Measurements from ENCODE around the gene MRPL16. TPM values are rescaled to one million over a fixed set of nuclear protein-coding genes. Genes with fewer than 3 reads are reported as not detected.

MRPL16 gene
- total RNA-seq (2022) (61.6 and 66.0 TPM in 2 replicates), Bru-seq, nascent RNA (percentile 89 among the genes with signal in this experiment), BruChase-seq, experiment 1, labeled RNA remaining after a 2-hour chase (percentile 81 among the genes with signal in this experiment), BruChase-seq, experiment 2, labeled RNA remaining after a 6-hour chase (percentile 91 among the genes with signal in this experiment)
- long read RNA-seq, transcript MRPL16-201 (4 exons, 1,182 nt), result major isoform, 148 of 164 reads
- long read RNA-seq, partial matches to known transcripts, result 3 of 164 reads
- long read RNA-seq, other reads (novel, unspliced or antisense), result 9 of 164 reads

GRCh38 chr11:59810189-59810910 lies at the start of gene MRPL16:
TSS of gene MRPL16 (minus strand) at chr11:59810778. CDS start at chr11:59810658, 120 bp downstream.
- peak within 1 kb of the TSS; percentile 96 for H3K4me3 Mint-ChIP-seq (ENCODE audit: unreplicated experiment)
- peaks cover 27% of the 10 kb centered on the region for H3K4me1 ChIP-seq
- peak; percentile 95 to 97 for DNase-seq
- no peaks in the 10 kb centered on the region for H3K27me3 ChIP-seq (replicated peaks; ENCODE audit: control insufficient read depth, insufficient read depth, low read length)
- no peaks in the 10 kb centered on the region for H3K27me3 Mint-ChIP-seq (ENCODE audit: insufficient read depth, unreplicated experiment)
- peaks cover 37% of the 10 kb centered on the region for H3K4me1 Mint-ChIP-seq (ENCODE audit: low read depth, unreplicated experiment)
- H3K9me3 ChIP-seq, result no peaks in the 10 kb centered on the region
- ChIA-PET CTCF (interaction anchor here (0.6 to 2.0 kb wide), 8 partner anchors 13 to 194 kb away, joined by 3 to 13 read pairs (median 4); partner anchors contain the start of genes PATL1 and STX3), POLR2A (interaction anchor here (0.5 to 1.4 kb wide), 5 partner anchors 9 to 261 kb away, joined by 3 to 6 read pairs (median 4); partner anchors contain the start of genes PATL1 and STX3)
- no peaks in the 10 kb centered on the region for H3K9me3 Mint-ChIP-seq (ENCODE audit: unreplicated experiment)
- BruUV-seq (replicated peaks), result no TSS peak
- intact Hi-C loops (cut with micrococcal nuclease; ENCODE audit: unreplicated experiment), result loop anchor here (5.0 kb wide), 1 partner anchor 258 kb away; no protein-coding TSS in a partner anchor
- H3K36me3 ChIP-seq (ENCODE audit: control insufficient read depth, insufficient read depth, low read length), result peaks cover 5% of the 10 kb centered on the region; the same call in 1 of the 2 replicates
- peak; percentile 38 to 72 for TF ChIP-seq CTCF (IDR thresholded peaks at IDR 0.05; ENCODE audit: insufficient read depth in 1 of 2, low read depth in 1 of 2, low read length in 1 of 2, severe bottlenecking in 1 of 2, unreplicated experiment in 1 of 2)
- peak within 1 kb of the TSS; percentile 83 for H3K4me3 ChIP-seq (ENCODE audit: low read depth, low read length)
- H3K36me3 Mint-ChIP-seq (ENCODE audit: insufficient read depth, unreplicated experiment), result peaks cover 67% of the 10 kb centered on the region
- H3K27ac Mint-ChIP-seq (ENCODE audit: unreplicated experiment), result peak within 1 kb of the TSS; percentile 97

GRCh38 chr11:59859673-59860072 lies 49.1 kb upstream of the MRPL16 start:
- Mint-ChIP-seq H3K27ac (ENCODE audit: unreplicated experiment) (no peak overlapping the region), H3K9me3 (ENCODE audit: unreplicated experiment) (peaks cover 10% of the 10 kb centered on the region), H3K4me3 (ENCODE audit: unreplicated experiment) (no peak overlapping the region), H3K4me1 (ENCODE audit: low read depth, unreplicated experiment) (peaks cover 27% of the 10 kb centered on the region), H3K27me3 (ENCODE audit: insufficient read depth, unreplicated experiment) (no peaks in the 10 kb centered on the region), H3K36me3 (ENCODE audit: insufficient read depth, unreplicated experiment) (peaks cover 5% of the 10 kb centered on the region)
- BruUV-seq (replicated peaks), result no TSS peak
- ChIA-PET POLR2A (no interaction called here), CTCF (no interaction called here)
- DNase-seq, result no peak
- intact Hi-C loops (cut with micrococcal nuclease; ENCODE audit: unreplicated experiment), result no loop called here
- Histone ChIP-seq H3K9me3 (no peaks in the 10 kb centered on the region), H3K4me1 (peaks cover 17% of the 10 kb centered on the region), H3K4me3 (ENCODE audit: low read depth, low read length) (no peak overlapping the region), H3K27me3 (replicated peaks; ENCODE audit: control insufficient read depth, insufficient read depth, low read length) (no peaks in the 10 kb centered on the region), H3K36me3 (ENCODE audit: control insufficient read depth, insufficient read depth, low read length) (no peaks in the 10 kb centered on the region)
- no peak for TF ChIP-seq CTCF (IDR thresholded peaks at IDR 0.05; ENCODE audit: insufficient read depth in 1 of 2, low read depth in 1 of 2, low read length in 1 of 2, severe bottlenecking in 1 of 2, unreplicated experiment in 1 of 2)

All from Caco-2 (cell line).